ENCODE measurements around the gene MUC5B. TPM values are rescaled to one million over a fixed set of nuclear protein-coding genes. Genes with fewer than 3 reads are reported as not detected.

The MUC5B gene
- total RNA-seq, 4 donors from 2014 or later: 0.04 to 139 (median 1.6) TPM

GRCh38 chr11:1301220-1302000, 78.5 kb downstream of the MUC5B start:
- no peak for TF ChIP-seq CTCF (IDR thresholded peaks at IDR 0.05)
- Histone ChIP-seq H3K4me1 (peaks cover 41 to 95% (median 61%) of the 10 kb centered on the region in 3 donors), H3K27ac (peak overlapping the region in 3 of 4 donors; percentile 10 to 98 (median 88)), H3K27me3 (no peaks in the 10 kb centered on the region), H3K36me3 (peaks cover 0 to 54% (median 11%) of the 10 kb centered on the region in 3 donors), H3K9me3 (no peaks in the 10 kb centered on the region), H3K4me3 (no peak overlapping the region)
- intact Hi-C loops (cut with DNase I): no loop called here
- DNase-seq: no peak
- 89 to 90% methylated on average over 9 to 17 of the region's 22 CpGs for WGBS, 2 donors

GRCh38 chr11:1302041-1302460, 79.2 kb downstream of the MUC5B start:
- peaks cover 47 to 100% (median 68%) of the 10 kb centered on the region in 3 donors for H3K4me1 ChIP-seq

DNA sequence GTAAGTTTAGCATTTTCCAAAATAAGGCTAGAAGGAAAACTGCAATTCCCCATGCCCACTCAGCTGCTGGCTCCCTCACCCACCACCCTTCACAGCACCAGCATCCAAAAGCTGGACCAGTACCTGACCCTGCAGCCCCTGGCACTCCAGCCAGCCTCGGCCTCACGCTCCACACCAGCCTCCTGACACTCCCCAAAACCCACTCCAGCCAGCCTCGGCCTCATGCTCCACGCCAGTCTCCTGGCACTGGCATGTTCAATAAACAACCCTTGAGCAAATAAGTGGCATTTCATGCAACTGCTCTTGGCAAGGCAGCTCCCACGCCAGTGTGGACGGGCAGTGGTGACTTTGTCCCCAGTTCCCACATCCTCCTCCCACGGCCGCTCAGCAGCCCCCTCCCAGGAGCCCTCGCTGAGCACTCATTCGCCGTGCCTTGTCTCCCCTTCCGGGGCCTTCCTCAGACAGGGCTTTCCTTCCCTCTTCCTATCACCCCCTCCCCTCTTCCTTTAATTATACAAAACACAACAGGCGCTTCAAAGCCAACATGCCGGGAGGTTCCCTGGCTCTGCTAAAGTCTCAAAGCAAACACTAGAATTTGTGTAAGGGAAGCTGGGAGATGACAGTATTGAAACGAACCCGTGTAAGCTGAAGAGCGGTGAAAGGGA, 79.7 kb downstream of the MUC5B start:
- no peak for DNase-seq
- Histone ChIP-seq H3K9me3 (no peaks in the 10 kb centered on the region), H3K36me3 (peaks cover 0 to 45% (median 5%) of the 10 kb centered on the region in 3 donors), H3K4me3 (no peak overlapping the region), H3K4me1 (peaks cover 52 to 100% (median 73%) of the 10 kb centered on the region in 3 donors), H3K27ac (peak overlapping the region in 3 of 4 donors; percentile 87 to 98 (median 88)), H3K27me3 (no peaks in the 10 kb centered on the region)
- TF ChIP-seq CTCF (IDR thresholded peaks at IDR 0.05): no peak
- TF ChIP-seq POLR2A (IDR thresholded peaks at IDR 0.05): no peak
- 66 to 73% methylated on average over 16 to 17 of the region's 17 CpGs for WGBS, 2 donors
- intact Hi-C loops (cut with DNase I): no loop called here

More at GRCh38 chr11:1302041-1302460, 79.2 kb downstream of the MUC5B start:
- WGBS, 2 donors: 79% methylated on average over 8 of the region's 13 CpGs; no CpG with 5 or more reads in 1 of the 2 donors
- H3K4me3 ChIP-seq: no peak overlapping the region
- H3K27ac ChIP-seq: peak overlapping the region in 3 of 4 donors; percentile 10 to 98 (median 88)
- intact Hi-C loops (cut with DNase I): no loop called here
- H3K36me3 ChIP-seq: peaks cover 0 to 50% (median 10%) of the 10 kb centered on the region in 3 donors
- H3K27me3 ChIP-seq: no peaks in the 10 kb centered on the region
- H3K9me3 ChIP-seq: no peaks in the 10 kb centered on the region
- TF ChIP-seq CTCF (IDR thresholded peaks at IDR 0.05): no peak
- no peak for TF ChIP-seq POLR2A (IDR thresholded peaks at IDR 0.05)
- DNase-seq: no peak

GRCh38 chr11:1303126-1303821, 80.4 kb downstream of the MUC5B start:
- WGBS, 2 donors: 69% methylated on average over 15 to 16 of the region's 25 CpGs
- no peak for TF ChIP-seq POLR2A (IDR thresholded peaks at IDR 0.05)
- peak in 5 of 6 experiments; percentile 35 to 86 (median 57) for TF ChIP-seq CTCF (IDR thresholded peaks at IDR 0.05)
- H3K4me1 ChIP-seq: peaks cover 59 to 100% (median 74%) of the 10 kb centered on the region in 3 donors
- H3K27me3 ChIP-seq: no peaks in the 10 kb centered on the region
- H3K4me3 ChIP-seq: no peak overlapping the region
- no peaks in the 10 kb centered on the region for H3K9me3 ChIP-seq
- intact Hi-C loops (cut with DNase I): no loop called here
- DNase-seq: no peak
- peaks cover 0 to 38% (median 0%) of the 10 kb centered on the region in 3 donors for H3K36me3 ChIP-seq
- peak overlapping the region; percentile 55 to 98 (median 88) for H3K27ac ChIP-seq

All from esophagus squamous epithelium (tissue), 5 donors.